Stimulated activated CD8-positive, alpha-beta memory T cell treated with anti-CD3 and anti-CD28 coated beads, Interleukin-12 subunit alpha, Interleukin-12 subunit beta, amount 100 ng/mL, for 1 hour (primary cell): ENCODE data around the gene MARK3.
"Not testable (repeated sequence)": the region's sequence is repeated elsewhere in the genome, so short reads cannot be mapped to it uniquely, and the experiment has no call there.

Source experiments
- DNase-seq: peaks from one replicate; pipeline ENCODE4 v3.0.0-alpha.2; 2020; ENCODE audit warnings: low read depth

The MARK3 gene

DNA sequence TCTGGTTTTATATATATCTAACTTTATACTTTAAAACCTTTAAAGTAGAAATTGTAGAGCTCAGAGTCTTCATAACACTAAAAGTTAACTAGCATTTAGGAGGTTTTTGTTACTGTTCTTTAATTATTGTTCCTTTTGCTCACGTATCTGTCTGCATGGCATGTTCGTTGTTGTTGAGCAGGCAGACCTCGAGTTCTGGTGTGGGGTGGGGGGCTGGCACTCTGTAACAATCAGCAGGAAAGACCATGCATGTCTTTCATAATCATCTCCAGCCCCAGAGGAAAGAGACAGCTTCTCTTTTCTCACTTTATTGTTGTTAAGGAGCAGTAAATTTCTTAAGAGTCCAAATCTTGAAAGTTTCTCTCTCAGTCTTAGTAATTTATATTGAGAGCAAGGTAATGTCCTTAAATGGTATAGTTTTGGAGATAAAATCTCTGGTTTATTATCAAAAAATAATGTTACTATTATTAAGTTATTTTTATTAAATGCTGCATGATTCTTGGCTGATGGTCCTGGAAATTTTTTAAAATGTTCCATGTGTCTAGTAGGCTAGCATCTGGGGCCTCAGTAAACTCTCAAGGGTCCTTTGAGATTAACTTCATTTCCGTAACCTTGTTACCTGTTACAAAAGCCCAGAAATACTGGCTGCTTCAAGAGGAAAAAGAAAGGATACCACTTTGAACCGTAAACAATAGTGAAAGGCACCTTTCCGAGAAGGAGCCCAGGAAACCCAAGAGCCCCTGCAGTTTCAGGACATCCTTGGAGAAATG lies 107.1 kb downstream of the MARK3 start:
- DNase-seq = no peak

- no peak for DNase-seq
Measured at GRCh38 chr14:103495854-103496253, 110.6 kb downstream of the MARK3 start.

GRCh38 chr14:103496776-103497175 lies 111.6 kb downstream of the MARK3 start:
- DNase-seq = no peak

GRCh38 chr14:103499709-103500108 lies 114.5 kb downstream of the MARK3 start:
- DNase-seq = no peak

GRCh38 chr14:103500148-103500990 lies 115.2 kb downstream of the MARK3 start:
- peak; percentile 68 for DNase-seq

DNA sequence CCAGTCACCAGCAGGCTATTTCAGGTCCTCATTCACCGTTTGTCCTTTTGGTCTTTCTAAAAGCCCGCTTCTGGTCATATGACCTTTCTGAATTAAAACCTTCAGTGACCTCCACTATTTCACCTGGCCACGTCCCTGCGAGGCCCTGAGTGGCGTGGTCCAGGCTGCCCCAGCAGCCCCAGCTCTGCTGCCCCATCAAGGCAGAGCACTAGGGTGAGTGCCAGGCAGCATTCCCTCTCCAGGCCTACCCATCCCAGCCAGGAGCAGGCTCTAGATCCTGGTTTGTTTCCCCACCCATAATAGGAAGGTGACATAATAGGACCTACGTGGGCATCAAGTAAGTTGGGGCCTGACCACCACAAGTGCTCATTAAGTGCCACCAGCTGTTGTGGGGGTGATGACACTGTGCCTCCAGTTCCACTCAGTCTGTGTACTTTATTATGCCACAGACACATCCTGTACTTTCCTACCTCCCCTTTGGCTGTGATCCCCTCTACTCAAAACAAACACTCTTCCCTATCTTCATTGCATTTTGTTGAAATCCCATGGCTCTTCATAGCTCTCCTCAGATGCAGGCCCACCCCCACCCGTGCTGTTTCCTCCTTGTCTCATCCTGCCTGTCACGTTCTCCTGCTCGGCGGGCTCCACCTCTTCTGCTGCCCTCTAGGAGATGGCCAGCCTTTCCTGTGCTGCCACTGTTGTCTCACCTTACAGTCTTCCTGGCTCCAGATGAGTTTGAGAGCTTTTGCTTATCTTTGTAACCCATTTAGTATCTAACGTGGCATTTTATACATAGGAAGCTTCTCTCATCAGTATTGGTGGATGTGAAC lies 116.0 kb downstream of the MARK3 start:
- no peak for DNase-seq

- DNase-seq = no peak
Measured at GRCh38 chr14:103501921-103502669, 116.9 kb downstream of the MARK3 start.

- no peak for DNase-seq
Measured at GRCh38 chr14:103502877-103503276, 117.7 kb downstream of the MARK3 start.

DNA sequence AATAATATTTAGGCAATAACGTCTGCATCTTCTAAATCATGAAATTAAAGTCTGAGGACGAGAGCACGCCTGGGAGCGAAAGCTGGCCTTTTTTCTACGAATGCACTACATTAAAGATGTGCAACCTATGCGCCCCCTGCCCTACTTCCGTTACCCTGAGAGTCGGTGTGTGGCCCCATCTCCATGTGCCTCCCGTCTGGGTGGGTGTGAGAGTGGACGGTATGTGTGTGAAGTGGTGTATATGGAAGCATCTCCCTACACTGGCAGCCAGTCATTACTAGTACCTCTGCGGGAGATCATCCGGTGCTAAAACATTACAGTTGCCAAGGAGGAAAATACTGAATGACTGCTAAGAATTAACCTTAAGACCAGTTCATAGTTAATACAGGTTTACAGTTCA lies 118.1 kb downstream of the MARK3 start:
- DNase-seq = no peak

GRCh38 chr14:103504991-103505565 lies 119.9 kb downstream of the MARK3 start:
- DNase-seq = no peak

- no peak for DNase-seq
Measured at GRCh38 chr14:103507751-103508150, 122.5 kb downstream of the MARK3 start.

DNA sequence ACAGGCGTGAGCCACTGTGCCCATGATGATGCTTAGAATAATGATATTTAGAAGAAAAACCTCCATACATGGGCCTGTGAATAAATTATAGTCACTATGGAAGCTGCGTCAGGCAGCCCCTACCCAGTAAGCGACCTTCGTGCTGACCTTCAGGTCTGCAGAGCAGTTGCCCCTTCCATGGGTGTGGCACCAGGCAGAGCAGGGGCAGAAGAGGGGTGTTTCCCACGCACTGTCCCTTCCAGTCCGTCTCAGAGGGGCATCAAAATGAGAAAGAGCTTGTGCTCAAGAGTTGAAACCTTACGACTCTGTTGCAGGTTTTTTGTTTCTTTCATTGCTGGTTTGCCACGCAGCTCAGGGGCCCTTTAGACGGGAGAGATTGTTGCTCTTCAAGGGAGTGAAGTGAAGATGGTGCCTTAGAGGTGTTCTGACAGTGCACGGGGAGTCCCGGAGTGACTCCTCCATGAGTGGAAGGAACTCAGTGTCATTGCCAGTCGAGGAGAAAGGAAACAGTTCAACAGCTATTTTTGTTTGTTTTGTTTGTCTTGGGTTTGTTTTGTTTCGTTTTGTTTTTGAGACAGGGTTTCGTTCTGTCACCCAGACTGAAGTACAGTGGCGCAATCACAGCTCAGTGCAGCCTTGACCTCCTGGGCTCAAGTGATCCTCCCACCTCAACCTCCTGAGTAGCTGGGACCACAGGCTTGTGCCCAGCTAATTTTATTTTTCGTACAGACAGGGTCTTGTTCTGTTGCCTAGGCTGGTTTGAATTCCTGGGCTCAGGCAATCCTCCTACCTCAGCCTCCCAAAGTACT lies 123.5 kb downstream of the MARK3 start:
- DNase-seq = no peak

- DNase-seq = no peak
Measured at GRCh38 chr14:103509864-103510723, 124.9 kb downstream of the MARK3 start.

- DNase-seq = no peak
Measured at GRCh38 chr14:103510724-103511693, 125.8 kb downstream of the MARK3 start.

- not testable (repeated sequence) for DNase-seq
Measured at GRCh38 chr14:103512180-103512579, 127.0 kb downstream of the MARK3 start.

DNA sequence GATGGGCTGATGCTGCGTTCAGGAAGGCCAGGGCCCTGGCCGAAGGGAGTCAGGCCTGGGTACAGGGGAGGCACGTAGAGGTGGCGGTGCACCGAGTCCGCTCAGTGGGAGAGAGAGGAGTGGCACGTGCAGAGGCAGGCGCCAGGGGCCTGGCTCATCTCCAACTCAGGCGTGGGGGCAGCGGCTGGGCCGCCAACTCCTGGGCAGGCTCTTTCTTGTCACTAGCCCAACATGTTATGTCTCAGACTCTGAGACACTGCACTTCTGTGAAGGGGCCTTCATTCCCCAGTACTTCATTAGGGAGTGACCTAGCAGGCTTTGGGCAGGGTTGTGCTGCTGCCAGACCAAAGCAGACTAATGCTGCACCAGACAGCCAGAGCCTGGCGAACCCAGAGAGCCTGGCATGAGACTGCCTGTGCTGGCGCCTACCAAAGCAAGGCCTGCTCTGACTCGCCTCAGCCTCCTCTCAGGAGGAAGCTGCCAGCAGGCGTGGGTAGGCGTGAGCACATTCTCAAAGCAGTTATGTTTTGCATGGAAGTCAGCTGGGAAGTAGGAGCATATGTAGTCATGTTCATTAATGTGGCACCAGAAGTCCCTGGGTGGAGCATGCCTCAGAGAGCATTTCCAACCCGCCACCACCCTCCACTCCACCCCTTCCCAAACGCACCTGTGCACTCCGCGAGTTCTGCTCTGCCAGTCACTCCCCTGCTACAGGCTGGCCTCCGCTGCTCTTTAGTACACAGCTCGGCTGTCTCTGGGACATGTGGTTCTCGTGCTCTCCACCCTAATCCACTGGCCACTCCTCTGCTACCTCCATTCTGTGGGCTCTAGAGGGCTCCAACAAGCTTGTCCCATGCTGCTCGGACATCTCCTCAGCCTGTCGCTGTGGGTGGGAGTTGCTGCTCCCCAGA lies 127.7 kb downstream of the MARK3 start:
- DNase-seq = no peak
